HG03378 (cell line): ENCODE measurements around the gene YKT6.

Source experiments
- ATAC-seq: cut with Tn5 transposase; IDR thresholded peaks from one replicate; pipeline ENCODE4 v1.9.1; 2021; ENCODE audit warnings: mild to moderate bottlenecking, moderate library complexity; ENCODE audit not compliant: unreplicated experiment

Gene YKT6

GRCh38 chr7:44217223-44217714 is 16.5 kb downstream of the YKT6 start:
- ATAC-seq: no peak

GRCh38 chr7:44217852-44218402 is 17.1 kb downstream of the YKT6 start:
- ATAC-seq: no peak

GRCh38 chr7:44218418-44219201 is 17.8 kb downstream of the YKT6 start:
- no peak for ATAC-seq

- ATAC-seq: no peak
Observed at GRCh38 chr7:44219371-44220045, 18.7 kb downstream of the YKT6 start.

GRCh38 chr7:44220046-44220357 is 19.2 kb downstream of the YKT6 start:
- ATAC-seq: no peak

- no peak for ATAC-seq
Observed at GRCh38 chr7:44220358-44221112, 19.8 kb downstream of the YKT6 start.

- no peak for ATAC-seq
Observed at GRCh38 chr7:44221231-44221791, 20.5 kb downstream of the YKT6 start.

- no peak for ATAC-seq
Observed at GRCh38 chr7:44222074-44222473, 21.3 kb downstream of the YKT6 start.

GRCh38 chr7:44222776-44223261 is 22.0 kb downstream of the YKT6 start:
- ATAC-seq: no peak

- ATAC-seq: no peak
Observed at GRCh38 chr7:44223362-44224079, 22.7 kb downstream of the YKT6 start.

GRCh38 chr7:44224080-44224973 is 23.5 kb downstream of the YKT6 start:
- no peak for ATAC-seq

GRCh38 chr7:44224974-44225565 is 24.3 kb downstream of the YKT6 start:
- ATAC-seq: no peak

- no peak for ATAC-seq
Observed at GRCh38 chr7:44225566-44226395, 25.0 kb downstream of the YKT6 start.

- ATAC-seq: no peak
Observed at GRCh38 chr7:44226396-44226753, 25.6 kb downstream of the YKT6 start.

- ATAC-seq: no peak
Observed at GRCh38 chr7:44227911-44228310, 27.1 kb downstream of the YKT6 start.

- no peak for ATAC-seq
Observed at GRCh38 chr7:44228571-44229350, 28.0 kb downstream of the YKT6 start.

GRCh38 chr7:44229546-44230105 is 28.8 kb downstream of the YKT6 start:
- no peak for ATAC-seq
